GM06990 (cell line): ENCODE measurements around the gene MAML3.

ENCODE experiments used
- DNase-seq: peaks from one replicate; pipeline ENCODE4 v3.0.0-alpha.2; 2011; ENCODE audit not compliant: insufficient read length; ENCODE audit errors: extremely low read depth
- H3K27me3 ChIP-seq: replicated peaks from 2 replicates; pipeline ENCODE4 v1.6.0; 2011; ENCODE audit warnings: low read length; ENCODE audit not compliant: control insufficient read depth, insufficient read depth
- H3K36me3 ChIP-seq: 2 replicates; pipeline ENCODE4 v1.5.1; 2011; ENCODE audit warnings: low read length; ENCODE audit not compliant: control insufficient read depth, insufficient read depth
- H3K4me3 ChIP-seq: replicated peaks from 2 replicates; pipeline ENCODE4 v1.5.1; 2011; ENCODE audit warnings: low read depth, mild to moderate bottlenecking, control low read depth, low read length
- TF ChIP-seq, protein P1 (sequence below): IDR thresholded peaks from 2 replicates; pipeline ENCODE4 v1.5.1; 2011; ENCODE audit warnings: low read length, control low read depth, mild to moderate bottlenecking, inconsistent platforms; ENCODE audit not compliant: insufficient read depth, poor library complexity, severe bottlenecking

The MAML3 gene

DNA sequence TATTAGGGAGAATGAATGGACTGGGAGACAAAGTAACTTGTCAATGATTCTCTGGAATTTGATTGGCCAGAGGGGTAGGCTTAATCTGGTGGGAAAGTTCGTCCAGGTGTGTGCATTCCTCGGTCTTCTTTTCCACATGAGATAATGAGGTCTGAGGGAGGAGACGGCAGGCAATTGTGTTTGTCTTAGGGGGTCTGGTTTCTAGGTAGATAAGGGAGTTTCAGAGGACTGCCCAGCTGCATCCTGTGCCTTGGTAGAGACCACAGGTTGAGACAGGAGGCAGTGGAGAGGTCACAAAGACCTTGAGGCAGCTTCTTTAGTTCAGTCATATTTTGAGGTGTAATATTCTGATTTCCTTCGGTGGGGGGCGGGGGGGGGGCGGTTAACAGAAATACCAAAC is 484.1 kb downstream of the MAML3 start:
- no peak overlapping the region for H3K4me3 ChIP-seq
- H3K36me3 ChIP-seq: no peaks in the 10 kb centered on the region
- H3K27me3 ChIP-seq: no peaks in the 10 kb centered on the region
- TF ChIP-seq, protein P1, sequence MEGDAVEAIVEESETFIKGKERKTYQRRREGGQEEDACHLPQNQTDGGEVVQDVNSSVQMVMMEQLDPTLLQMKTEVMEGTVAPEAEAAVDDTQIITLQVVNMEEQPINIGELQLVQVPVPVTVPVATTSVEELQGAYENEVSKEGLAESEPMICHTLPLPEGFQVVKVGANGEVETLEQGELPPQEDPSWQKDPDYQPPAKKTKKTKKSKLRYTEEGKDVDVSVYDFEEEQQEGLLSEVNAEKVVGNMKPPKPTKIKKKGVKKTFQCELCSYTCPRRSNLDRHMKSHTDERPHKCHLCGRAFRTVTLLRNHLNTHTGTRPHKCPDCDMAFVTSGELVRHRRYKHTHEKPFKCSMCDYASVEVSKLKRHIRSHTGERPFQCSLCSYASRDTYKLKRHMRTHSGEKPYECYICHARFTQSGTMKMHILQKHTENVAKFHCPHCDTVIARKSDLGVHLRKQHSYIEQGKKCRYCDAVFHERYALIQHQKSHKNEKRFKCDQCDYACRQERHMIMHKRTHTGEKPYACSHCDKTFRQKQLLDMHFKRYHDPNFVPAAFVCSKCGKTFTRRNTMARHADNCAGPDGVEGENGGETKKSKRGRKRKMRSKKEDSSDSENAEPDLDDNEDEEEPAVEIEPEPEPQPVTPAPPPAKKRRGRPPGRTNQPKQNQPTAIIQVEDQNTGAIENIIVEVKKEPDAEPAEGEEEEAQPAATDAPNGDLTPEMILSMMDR: no peak
- no peak for DNase-seq

DNA sequence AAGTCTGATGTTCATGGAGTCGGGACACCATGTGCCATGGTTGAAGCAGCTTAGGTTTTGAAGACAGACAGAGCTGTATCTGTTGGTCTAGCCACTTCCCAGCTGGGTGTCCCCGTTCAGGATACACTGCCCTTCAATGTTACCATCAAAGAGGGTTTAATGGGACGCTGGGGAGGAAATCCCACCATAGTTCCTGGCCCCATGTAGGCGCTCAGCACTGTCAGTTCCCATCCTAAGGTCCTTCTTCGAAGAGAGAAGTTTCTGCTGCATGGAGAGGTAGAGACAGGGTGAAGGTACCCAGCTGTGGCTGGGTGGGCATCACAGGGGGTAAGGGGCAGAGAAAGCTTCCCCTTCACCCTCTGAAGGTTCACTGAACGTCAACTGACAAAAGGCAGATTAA is 484.6 kb downstream of the MAML3 start:
- no peak overlapping the region for H3K4me3 ChIP-seq
- TF ChIP-seq, protein P1: no peak
- H3K36me3 ChIP-seq: no peaks in the 10 kb centered on the region
- DNase-seq: no peak
- no peaks in the 10 kb centered on the region for H3K27me3 ChIP-seq

DNA sequence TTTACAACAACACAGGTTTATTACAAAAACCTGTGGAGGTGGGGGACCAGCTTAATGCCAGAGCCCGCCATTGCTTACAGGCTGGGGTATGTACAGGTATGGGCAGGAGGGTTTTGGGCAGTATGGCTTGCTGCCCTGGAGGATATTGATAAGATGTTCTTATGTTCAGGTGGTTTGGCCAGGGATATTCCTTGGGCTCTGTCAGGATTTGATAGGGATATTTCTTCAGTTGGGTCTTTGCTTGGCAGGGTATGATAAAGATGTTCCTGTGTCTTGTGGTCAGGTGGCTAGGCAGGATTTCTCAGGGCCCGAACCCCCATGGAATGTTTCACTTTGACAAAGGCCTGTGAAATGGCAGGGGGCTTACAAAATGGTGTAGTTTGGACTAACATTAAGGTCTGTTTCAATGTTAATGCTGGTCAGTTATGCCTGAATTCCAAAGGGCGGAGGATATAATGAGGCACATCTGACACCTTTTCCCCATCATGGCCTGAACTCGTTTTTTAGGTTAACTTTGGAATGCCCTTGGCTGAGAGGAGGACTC is 485.3 kb downstream of the MAML3 start:
- H3K36me3 ChIP-seq: no peaks in the 10 kb centered on the region
- no peak for DNase-seq
- H3K4me3 ChIP-seq: no peak overlapping the region
- TF ChIP-seq, protein P1: no peak
- no peaks in the 10 kb centered on the region for H3K27me3 ChIP-seq

DNA sequence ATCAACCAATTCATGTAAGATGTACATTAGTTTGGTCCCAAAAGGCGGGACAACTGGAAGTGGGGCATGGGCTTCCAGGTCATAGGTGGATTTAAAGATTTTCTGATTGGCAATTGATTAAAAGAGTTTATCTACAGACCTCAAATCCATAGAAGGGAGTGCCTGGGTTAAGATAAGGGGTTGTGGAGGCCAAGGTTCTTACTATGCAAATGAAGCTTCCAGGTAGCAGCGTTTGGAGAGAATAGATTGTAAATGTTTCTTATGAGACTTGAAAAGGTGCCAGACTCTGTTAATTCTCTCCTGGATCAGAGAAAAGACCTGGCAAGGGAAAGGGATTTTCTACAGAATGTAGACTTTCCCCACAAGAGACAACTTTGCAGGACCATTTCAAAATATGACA is 485.9 kb downstream of the MAML3 start:
- no peak for DNase-seq
- Histone ChIP-seq H3K27me3 (no peaks in the 10 kb centered on the region), H3K4me3 (no peak overlapping the region), H3K36me3 (no peaks in the 10 kb centered on the region)
- TF ChIP-seq, protein P1: no peak
